Activated CD4-positive, CD25-positive, alpha-beta regulatory T cell treated with anti-CD3 and anti-CD28 coated beads, Interleukin-2, amount 50 U/mL, for 24 hours (primary cell): Measurements from ENCODE around the gene IL11RA.

Source experiments
- ATAC-seq, 2 donors: fragments of 150-1000 bp; cut with Tn5 transposase; one replicate each; pipeline ENCODE4 v1.10.0; 2021; ENCODE audit warnings: mild to moderate bottlenecking in 1 of 2, moderate library complexity in 1 of 2

IL11RA gene

GRCh38 chr9:34687276-34688030, 35.5 kb downstream of the IL11RA start:
- ATAC-seq: no peak

GRCh38 chr9:34688329-34689115, 36.5 kb downstream of the IL11RA start:
- ATAC-seq: no peak

GRCh38 chr9:34689116-34689470, 37.1 kb downstream of the IL11RA start:
- ATAC-seq: no peak

GRCh38 chr9:34689512-34689911, 37.5 kb downstream of the IL11RA start:
- no peak for ATAC-seq

GRCh38 chr9:34690983-34691935, 39.3 kb downstream of the IL11RA start, which contains the start of gene CCL19:
TSS of gene CCL19 (minus strand) at chr9:34691276. CDS start at chr9:34691139, 137 bp downstream.
- no peak for ATAC-seq

- no peak for ATAC-seq
Observed at GRCh38 chr9:34691936-34692315, 39.9 kb downstream of the IL11RA start.

GRCh38 chr9:34693560-34693959, 41.6 kb downstream of the IL11RA start:
- no peak for ATAC-seq

- ATAC-seq: no peak
Observed at GRCh38 chr9:34694811-34695210, 42.8 kb downstream of the IL11RA start.

- ATAC-seq: peak; percentile 80 to 87
Observed at GRCh38 chr9:34701023-34701768, 49.2 kb downstream of the IL11RA start.

GRCh38 chr9:34701769-34702736, 50.1 kb downstream of the IL11RA start:
- peak; percentile 75 to 78 for ATAC-seq

- no peak for ATAC-seq
Observed at GRCh38 chr9:34707130-34707529, 55.1 kb downstream of the IL11RA start.

GRCh38 chr9:34709196-34709978, 57.4 kb downstream of the IL11RA start:
- ATAC-seq: no peak

- no peak for ATAC-seq
Observed at GRCh38 chr9:34710023-34710422, 58.0 kb downstream of the IL11RA start, which contains the start of gene CCL21. TSS of gene CCL21 (minus strand) at chr9:34710136. CDS start at chr9:34710066, 70 bp downstream.
